Neural cell (in vitro differentiated cells): ENCODE measurements around the gene ADGRF1.

Source experiments
- EZH2 ChIP-seq: fragments of 200-600, 300-800 bp; shearing (Covaris generic), sonication (generic); IDR thresholded peaks from 2 replicates; pipeline ENCODE4 v1.6.1; 2014; ENCODE audit warnings: antibody characterized with exemption, low read length, borderline replicate concordance, mild to moderate bottlenecking; ENCODE audit not compliant: insufficient read depth, poor library complexity, severe bottlenecking
- POLR2AphosphoS5 ChIP-seq: IDR thresholded peaks from 2 replicates; pipeline ENCODE4 v1.6.1; 2012
- SMC3 ChIP-seq: fragments of 450-650 bp; conservative IDR thresholded peaks from 2 replicates; pipeline ENCODE4 v1.6.1; 2014; ENCODE audit warnings: antibody characterized with exemption, mild to moderate bottlenecking, moderate library complexity; ENCODE audit not compliant: poor library complexity
- TF ChIP-seq, protein P1 (sequence below): IDR thresholded peaks from 2 replicates; pipeline ENCODE4 v1.6.1; 2012; ENCODE audit warnings: borderline replicate concordance
- TF ChIP-seq, protein P2 (sequence below): fragments of 450-650 bp; IDR thresholded peaks from 2 replicates; pipeline ENCODE4 v1.5.1; 2014; ENCODE audit warnings: antibody characterized with exemption, mild to moderate bottlenecking, moderate library complexity; ENCODE audit not compliant: poor library complexity, severe bottlenecking

DNA sequence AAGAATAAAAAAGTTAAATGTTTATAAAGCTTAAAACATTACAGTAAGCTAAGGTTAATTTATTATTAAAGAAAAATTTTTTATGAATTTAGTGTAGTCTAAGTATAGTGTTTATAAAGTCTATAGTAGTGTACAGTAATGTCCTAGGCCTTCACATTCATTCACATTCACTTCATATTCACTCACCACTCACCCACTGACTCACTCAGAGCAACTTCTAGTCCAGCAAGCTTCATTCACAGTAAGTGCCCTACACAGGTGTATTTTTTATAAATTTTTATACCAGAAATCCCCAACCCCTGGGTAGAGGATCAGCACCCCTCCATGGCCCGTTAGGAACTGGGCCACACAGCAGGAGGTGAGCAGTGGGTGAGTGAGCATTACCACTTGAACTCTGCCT lies 24.3 kb upstream of the ADGRF1 start:
- TF ChIP-seq, protein P1, sequence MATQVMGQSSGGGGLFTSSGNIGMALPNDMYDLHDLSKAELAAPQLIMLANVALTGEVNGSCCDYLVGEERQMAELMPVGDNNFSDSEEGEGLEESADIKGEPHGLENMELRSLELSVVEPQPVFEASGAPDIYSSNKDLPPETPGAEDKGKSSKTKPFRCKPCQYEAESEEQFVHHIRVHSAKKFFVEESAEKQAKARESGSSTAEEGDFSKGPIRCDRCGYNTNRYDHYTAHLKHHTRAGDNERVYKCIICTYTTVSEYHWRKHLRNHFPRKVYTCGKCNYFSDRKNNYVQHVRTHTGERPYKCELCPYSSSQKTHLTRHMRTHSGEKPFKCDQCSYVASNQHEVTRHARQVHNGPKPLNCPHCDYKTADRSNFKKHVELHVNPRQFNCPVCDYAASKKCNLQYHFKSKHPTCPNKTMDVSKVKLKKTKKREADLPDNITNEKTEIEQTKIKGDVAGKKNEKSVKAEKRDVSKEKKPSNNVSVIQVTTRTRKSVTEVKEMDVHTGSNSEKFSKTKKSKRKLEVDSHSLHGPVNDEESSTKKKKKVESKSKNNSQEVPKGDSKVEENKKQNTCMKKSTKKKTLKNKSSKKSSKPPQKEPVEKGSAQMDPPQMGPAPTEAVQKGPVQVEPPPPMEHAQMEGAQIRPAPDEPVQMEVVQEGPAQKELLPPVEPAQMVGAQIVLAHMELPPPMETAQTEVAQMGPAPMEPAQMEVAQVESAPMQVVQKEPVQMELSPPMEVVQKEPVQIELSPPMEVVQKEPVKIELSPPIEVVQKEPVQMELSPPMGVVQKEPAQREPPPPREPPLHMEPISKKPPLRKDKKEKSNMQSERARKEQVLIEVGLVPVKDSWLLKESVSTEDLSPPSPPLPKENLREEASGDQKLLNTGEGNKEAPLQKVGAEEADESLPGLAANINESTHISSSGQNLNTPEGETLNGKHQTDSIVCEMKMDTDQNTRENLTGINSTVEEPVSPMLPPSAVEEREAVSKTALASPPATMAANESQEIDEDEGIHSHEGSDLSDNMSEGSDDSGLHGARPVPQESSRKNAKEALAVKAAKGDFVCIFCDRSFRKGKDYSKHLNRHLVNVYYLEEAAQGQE = no peak
- TF ChIP-seq, protein P2, sequence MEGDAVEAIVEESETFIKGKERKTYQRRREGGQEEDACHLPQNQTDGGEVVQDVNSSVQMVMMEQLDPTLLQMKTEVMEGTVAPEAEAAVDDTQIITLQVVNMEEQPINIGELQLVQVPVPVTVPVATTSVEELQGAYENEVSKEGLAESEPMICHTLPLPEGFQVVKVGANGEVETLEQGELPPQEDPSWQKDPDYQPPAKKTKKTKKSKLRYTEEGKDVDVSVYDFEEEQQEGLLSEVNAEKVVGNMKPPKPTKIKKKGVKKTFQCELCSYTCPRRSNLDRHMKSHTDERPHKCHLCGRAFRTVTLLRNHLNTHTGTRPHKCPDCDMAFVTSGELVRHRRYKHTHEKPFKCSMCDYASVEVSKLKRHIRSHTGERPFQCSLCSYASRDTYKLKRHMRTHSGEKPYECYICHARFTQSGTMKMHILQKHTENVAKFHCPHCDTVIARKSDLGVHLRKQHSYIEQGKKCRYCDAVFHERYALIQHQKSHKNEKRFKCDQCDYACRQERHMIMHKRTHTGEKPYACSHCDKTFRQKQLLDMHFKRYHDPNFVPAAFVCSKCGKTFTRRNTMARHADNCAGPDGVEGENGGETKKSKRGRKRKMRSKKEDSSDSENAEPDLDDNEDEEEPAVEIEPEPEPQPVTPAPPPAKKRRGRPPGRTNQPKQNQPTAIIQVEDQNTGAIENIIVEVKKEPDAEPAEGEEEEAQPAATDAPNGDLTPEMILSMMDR = no peak
- TF ChIP-seq POLR2AphosphoS5 (no peak), EZH2 (no peak), SMC3 (no peak)
